Ishikawa (cell line): Measurements from ENCODE around the gene CD300LF.

Source experiments
- CEBPB ChIP-seq: IDR thresholded peaks from 2 replicates; pipeline ENCODE4 v1.6.1; 2012
- YY1 ChIP-seq: IDR thresholded peaks from 2 replicates; pipeline ENCODE4 v1.6.1; 2012; ENCODE audit warnings: low read depth
- TF ChIP-seq, protein P1 (sequence below): IDR thresholded peaks from 2 replicates; pipeline ENCODE4 v1.6.1; 2012

DNA sequence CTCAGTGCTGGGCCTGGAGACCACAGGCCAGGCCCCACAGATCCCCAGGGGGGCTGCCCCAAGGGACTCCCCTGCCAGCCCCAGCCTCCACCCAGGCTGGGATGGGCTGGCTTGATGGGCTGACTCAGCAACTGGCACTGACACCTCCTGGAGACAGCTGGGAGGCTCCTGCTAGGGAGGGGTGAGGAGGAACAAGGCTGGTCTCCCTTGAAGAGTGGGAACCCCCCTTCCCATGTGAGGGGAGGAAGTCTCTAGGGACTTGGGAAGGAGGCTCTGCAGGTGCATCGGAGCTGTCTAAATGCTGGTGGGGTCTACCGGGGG, 46.1 kb upstream of the CD300LF start:
- TF ChIP-seq YY1 (no peak), CEBPB (no peak)
- TF ChIP-seq, protein P1, sequence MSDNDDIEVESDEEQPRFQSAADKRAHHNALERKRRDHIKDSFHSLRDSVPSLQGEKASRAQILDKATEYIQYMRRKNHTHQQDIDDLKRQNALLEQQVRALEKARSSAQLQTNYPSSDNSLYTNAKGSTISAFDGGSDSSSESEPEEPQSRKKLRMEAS: no peak
